GM19240 (cell line): ENCODE data around the gene PPDPF.
A peak's percentile ranks its signal among the peaks of the same experiment; 100 is the strongest.

ENCODE experiments used
- DNase-seq: peaks from one replicate; pipeline ENCODE4 v3.0.0; 2011; ENCODE audit warnings: low spot score; ENCODE audit not compliant: insufficient read length

Gene PPDPF

GRCh38 chr20:63537525-63538203, 17.1 kb downstream of the PPDPF start:
- peak; percentile 100 for DNase-seq

- DNase-seq = no peak
Observed at GRCh38 chr20:63538204-63539091, 17.9 kb downstream of the PPDPF start.

GRCh38 chr20:63539092-63539430, 18.5 kb downstream of the PPDPF start:
- no peak for DNase-seq

- DNase-seq = no peak
Observed at GRCh38 chr20:63539441-63540370, 19.1 kb downstream of the PPDPF start.

GRCh38 chr20:63540417-63541186, 20.0 kb downstream of the PPDPF start:
- DNase-seq = no peak

GRCh38 chr20:63541371-63541770, 20.8 kb downstream of the PPDPF start:
- DNase-seq = no peak

GRCh38 chr20:63542031-63542559, 21.5 kb downstream of the PPDPF start:
- DNase-seq = no peak

GRCh38 chr20:63542696-63543095, 22.1 kb downstream of the PPDPF start:
- peak; percentile 62 for DNase-seq

- DNase-seq = no peak
Observed at GRCh38 chr20:63543131-63543530, 22.6 kb downstream of the PPDPF start.

- DNase-seq = no peak
Observed at GRCh38 chr20:63543733-63544132, 23.2 kb downstream of the PPDPF start.

- no peak for DNase-seq
Observed at GRCh38 chr20:63544241-63544957, 23.8 kb downstream of the PPDPF start.

GRCh38 chr20:63544958-63545516, 24.5 kb downstream of the PPDPF start:
- no peak for DNase-seq

GRCh38 chr20:63545814-63546213, 25.2 kb downstream of the PPDPF start:
- DNase-seq = no peak

- no peak for DNase-seq
Observed at GRCh38 chr20:63546256-63546955, 25.8 kb downstream of the PPDPF start.

- DNase-seq = no peak
Observed at GRCh38 chr20:63546956-63547724, 26.6 kb downstream of the PPDPF start.

- DNase-seq = no peak
Observed at GRCh38 chr20:63547725-63548480, 27.3 kb downstream of the PPDPF start, which contains the start of gene SRMS. Gene SRMS, minus strand, starts transcription at chr20:63547749. Its CDS starts 286 bp downstream, at chr20:63547463.

- no peak for DNase-seq
Observed at GRCh38 chr20:63548542-63548941, 28.0 kb downstream of the PPDPF start.
